Astrocyte (in vitro differentiated cells and primary cell): ENCODE results near the gene GNA15. TPM values are rescaled to one million over a fixed set of nuclear protein-coding genes. Genes with fewer than 3 reads are reported as not detected.

Source experiments
- DNase-seq: peaks from one replicate; pipeline ENCODE4 v3.0.0-alpha.2; 2010; ENCODE audit warnings: low read depth
- FAIRE-seq: peaks from 2 replicates; lab custom pipeline; 2011; peaks lifted over from hg19 to GRCh38; lab: Jason Lieb, UNC
- H2AFZ ChIP-seq: 2 replicates; pipeline ENCODE4 v1.6.0; 2012; ENCODE audit warnings: low read depth, low read length, inconsistent platforms
- H3K27ac ChIP-seq: 2 replicates; pipeline ENCODE4 v1.5.1; 2011; ENCODE audit warnings: low read depth, low read length, inconsistent platforms
- H3K27me3 ChIP-seq: 2 replicates; pipeline ENCODE4 v1.6.0; 2011; ENCODE audit warnings: low read length, inconsistent platforms; ENCODE audit not compliant: insufficient read depth
- H3K36me3 ChIP-seq: 2 replicates; pipeline ENCODE4 v1.5.1; 2011; ENCODE audit warnings: low read length, inconsistent platforms; ENCODE audit not compliant: insufficient read depth
- H3K4me1 ChIP-seq: 2 replicates; pipeline ENCODE4 v1.5.1; 2011; ENCODE audit warnings: low read length, inconsistent platforms; ENCODE audit not compliant: insufficient read depth
- H3K4me2 ChIP-seq: 2 replicates; pipeline ENCODE4 v1.6.0; 2012; ENCODE audit warnings: low read length, inconsistent platforms
- H3K4me3 ChIP-seq: 2 replicates; pipeline ENCODE4 v1.5.1; 2011; ENCODE audit warnings: low read depth, mild to moderate bottlenecking, low read length, inconsistent platforms; ENCODE audit not compliant: insufficient read depth
- H3K79me2 ChIP-seq: 2 replicates; pipeline ENCODE4 v1.6.0; 2012; ENCODE audit warnings: mild to moderate bottlenecking, low read length, inconsistent platforms; ENCODE audit not compliant: insufficient read depth
- H3K9ac ChIP-seq: 2 replicates; pipeline ENCODE4 v1.6.0; 2012; ENCODE audit warnings: mild to moderate bottlenecking, low read length, inconsistent platforms
- H3K9me3 ChIP-seq: 2 replicates; pipeline ENCODE4 v1.5.1; 2012; ENCODE audit warnings: low read depth, mild to moderate bottlenecking, low read length, inconsistent platforms; ENCODE audit not compliant: insufficient read depth
- H4K20me1 ChIP-seq: 2 replicates; pipeline ENCODE4 v1.6.0; 2012; ENCODE audit warnings: low read length, inconsistent platforms; ENCODE audit not compliant: insufficient read depth
- H3K27ac Mint-ChIP-seq: one replicate; pipeline ENCODE4 v1.8.0; 2021; ENCODE audit warnings: mild to moderate bottlenecking, mixed read lengths; ENCODE audit not compliant: unreplicated experiment
- H3K27me3 Mint-ChIP-seq: one replicate; pipeline ENCODE4 v1.8.0; 2021; ENCODE audit warnings: low read depth, mixed read lengths; ENCODE audit not compliant: unreplicated experiment
- H3K36me3 Mint-ChIP-seq: one replicate; pipeline ENCODE4 v1.8.0; 2021; ENCODE audit warnings: low read depth, mixed read lengths; ENCODE audit not compliant: unreplicated experiment
- H3K4me1 Mint-ChIP-seq: one replicate; pipeline ENCODE4 v1.8.0; 2021; ENCODE audit warnings: low read depth, mixed read lengths; ENCODE audit not compliant: unreplicated experiment
- H3K4me3 Mint-ChIP-seq: one replicate; pipeline ENCODE4 v1.8.0; 2021; ENCODE audit warnings: mild to moderate bottlenecking, moderate library complexity, mixed read lengths; ENCODE audit not compliant: unreplicated experiment
- H3K9me3 Mint-ChIP-seq: one replicate; pipeline ENCODE4 v1.8.0; 2021; ENCODE audit warnings: mild to moderate bottlenecking, mixed read lengths; ENCODE audit not compliant: unreplicated experiment
- EZH2 ChIP-seq: IDR thresholded peaks from 2 replicates; pipeline ENCODE4 v1.6.1; 2012; ENCODE audit warnings: mild to moderate bottlenecking, low read length, inconsistent platforms; ENCODE audit not compliant: insufficient read depth
- total RNA-seq: library from RNA; stranded (reverse); gene quantifications from 2 replicates; pipeline ENCODE4 v1.2.1, GENCODE V29; 2021
- TF ChIP-seq, protein P1 (sequence below): IDR thresholded peaks from 2 replicates; pipeline ENCODE4 v1.5.1; 2011; ENCODE audit warnings: low read depth, mild to moderate bottlenecking, inconsistent platforms, low read length, moderate library complexity; ENCODE audit not compliant: insufficient read depth

Gene GNA15
- total RNA-seq, 1 donor from 2014 or later = not detected

DNA sequence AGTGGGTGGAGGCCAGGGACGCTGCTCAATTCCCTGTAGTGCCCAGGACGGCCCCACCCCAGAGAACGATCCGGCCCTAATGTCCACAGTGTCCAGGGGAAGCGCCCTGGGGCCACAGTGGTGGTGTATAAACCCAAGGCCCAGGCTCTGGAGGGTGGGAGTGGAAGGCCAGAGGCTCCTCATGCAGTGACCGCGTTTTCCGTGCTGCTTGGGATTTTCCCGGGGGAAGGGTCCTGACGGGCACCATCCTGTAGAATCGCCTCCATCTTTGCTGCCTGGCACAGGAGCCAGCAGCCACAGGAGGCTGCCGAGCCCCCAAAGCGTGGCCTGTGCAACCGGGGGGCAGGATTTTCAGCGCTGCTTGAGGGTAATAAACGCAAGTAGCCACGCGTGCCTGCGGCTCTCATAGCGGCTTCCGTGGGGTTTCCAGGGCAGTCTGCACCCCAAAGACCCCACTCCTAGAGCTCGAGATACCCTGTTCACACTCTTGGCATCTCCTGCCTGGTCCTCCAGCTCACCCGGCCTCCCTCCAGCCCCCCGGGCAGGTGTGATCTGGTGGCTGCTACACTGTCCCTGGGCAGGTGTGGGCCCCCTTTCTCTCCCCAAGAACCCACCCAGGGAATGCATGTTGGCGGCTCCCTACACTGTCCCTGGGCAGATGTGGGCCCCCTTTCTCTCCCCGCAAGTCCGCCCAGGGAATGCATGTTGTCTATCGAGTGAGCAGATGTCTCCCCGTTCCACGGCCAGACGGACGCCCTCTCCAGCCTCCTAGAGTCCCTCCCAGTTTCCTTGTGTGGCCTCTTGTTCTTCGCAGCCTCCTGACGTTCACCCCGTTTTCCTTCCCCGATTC is 52.1 kb downstream of the GNA15 start:
- no peaks in the 10 kb centered on the region for H3K9me3 ChIP-seq
- peaks cover 12% of the 10 kb centered on the region for H3K4me1 Mint-ChIP-seq
- H3K4me1 ChIP-seq = peaks cover 8% of the 10 kb centered on the region
- H3K27ac Mint-ChIP-seq = no peak overlapping the region
- FAIRE-seq (no peak), DNase-seq (no peak)
- H4K20me1 ChIP-seq = peaks cover 48% of the 10 kb centered on the region
- no peaks in the 10 kb centered on the region for H3K27me3 Mint-ChIP-seq
- H3K27me3 ChIP-seq = no peaks in the 10 kb centered on the region
- H3K4me3 Mint-ChIP-seq = peak overlapping the region; percentile 98
- H3K9ac ChIP-seq = peak overlapping the region; percentile 89
- no peak overlapping the region for H3K27ac ChIP-seq
- no peak overlapping the region for H3K4me3 ChIP-seq
- H3K36me3 Mint-ChIP-seq = peaks cover 2% of the 10 kb centered on the region
- peaks cover 1% of the 10 kb centered on the region for H3K9me3 Mint-ChIP-seq
- no peak overlapping the region for H2AFZ ChIP-seq
- H3K4me2 ChIP-seq = peak overlapping the region; percentile 95
- TF ChIP-seq, protein P1, sequence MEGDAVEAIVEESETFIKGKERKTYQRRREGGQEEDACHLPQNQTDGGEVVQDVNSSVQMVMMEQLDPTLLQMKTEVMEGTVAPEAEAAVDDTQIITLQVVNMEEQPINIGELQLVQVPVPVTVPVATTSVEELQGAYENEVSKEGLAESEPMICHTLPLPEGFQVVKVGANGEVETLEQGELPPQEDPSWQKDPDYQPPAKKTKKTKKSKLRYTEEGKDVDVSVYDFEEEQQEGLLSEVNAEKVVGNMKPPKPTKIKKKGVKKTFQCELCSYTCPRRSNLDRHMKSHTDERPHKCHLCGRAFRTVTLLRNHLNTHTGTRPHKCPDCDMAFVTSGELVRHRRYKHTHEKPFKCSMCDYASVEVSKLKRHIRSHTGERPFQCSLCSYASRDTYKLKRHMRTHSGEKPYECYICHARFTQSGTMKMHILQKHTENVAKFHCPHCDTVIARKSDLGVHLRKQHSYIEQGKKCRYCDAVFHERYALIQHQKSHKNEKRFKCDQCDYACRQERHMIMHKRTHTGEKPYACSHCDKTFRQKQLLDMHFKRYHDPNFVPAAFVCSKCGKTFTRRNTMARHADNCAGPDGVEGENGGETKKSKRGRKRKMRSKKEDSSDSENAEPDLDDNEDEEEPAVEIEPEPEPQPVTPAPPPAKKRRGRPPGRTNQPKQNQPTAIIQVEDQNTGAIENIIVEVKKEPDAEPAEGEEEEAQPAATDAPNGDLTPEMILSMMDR = no peak
- no peak for TF ChIP-seq EZH2
- H3K36me3 ChIP-seq = no peaks in the 10 kb centered on the region
- peaks cover 70% of the 10 kb centered on the region for H3K79me2 ChIP-seq

DNA sequence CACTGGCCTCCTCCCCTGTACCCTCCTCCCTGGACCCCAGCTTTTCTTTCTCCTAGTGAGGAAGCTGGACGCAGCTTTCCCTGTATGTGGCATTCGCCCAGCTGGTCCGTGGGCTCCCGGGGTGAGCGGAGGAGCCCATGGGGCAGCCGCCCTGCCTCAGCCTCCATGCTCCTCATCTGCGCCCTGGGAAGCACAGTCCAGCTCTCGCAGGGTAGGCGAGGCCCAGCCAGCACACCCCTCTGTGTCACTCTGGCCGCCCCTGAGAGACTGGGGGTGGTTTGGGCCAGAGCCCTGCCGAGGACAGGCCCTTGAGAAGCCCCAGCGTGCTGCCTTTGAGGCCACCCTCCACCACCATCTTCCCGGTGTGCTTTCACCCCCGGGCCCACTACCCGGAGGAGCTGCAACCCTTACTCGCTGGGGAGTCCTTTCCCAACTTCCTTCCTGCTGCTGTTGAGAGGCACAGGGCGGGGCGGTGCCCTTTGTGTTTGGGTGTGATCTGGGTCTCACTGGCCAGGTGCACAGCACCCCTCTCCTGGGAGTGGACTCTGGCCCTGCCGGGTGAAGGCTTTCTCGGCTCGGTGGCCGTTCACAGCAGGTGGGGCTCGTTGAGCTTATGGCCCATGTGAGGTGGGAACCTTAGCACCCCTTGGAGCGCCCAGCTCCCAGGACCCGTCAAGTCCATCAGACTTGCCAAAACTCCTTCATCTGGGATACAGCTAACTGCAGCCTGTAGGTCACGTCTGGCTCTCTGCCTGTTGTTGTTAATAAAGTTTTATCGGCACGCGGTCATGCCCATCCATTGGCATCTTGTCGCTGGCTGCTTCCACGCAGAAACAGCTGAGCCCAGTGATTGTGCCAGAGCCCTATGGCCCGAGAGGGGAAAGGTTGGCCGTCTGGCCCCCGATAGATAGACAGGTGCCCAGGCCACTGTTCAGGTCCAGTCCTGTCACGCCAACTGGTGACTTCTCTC is 53.1 kb downstream of the GNA15 start:
- Mint-ChIP-seq H3K4me1 (peaks cover 12% of the 10 kb centered on the region), H3K27ac (no peak overlapping the region), H3K36me3 (peaks cover 2% of the 10 kb centered on the region), H3K27me3 (no peaks in the 10 kb centered on the region), H3K9me3 (peaks cover 1% of the 10 kb centered on the region), H3K4me3 (peak overlapping the region; percentile 57)
- peaks cover 78% of the 10 kb centered on the region for H3K79me2 ChIP-seq
- no peak overlapping the region for H3K4me3 ChIP-seq
- H3K9me3 ChIP-seq = no peaks in the 10 kb centered on the region
- FAIRE-seq = no peak
- peaks cover 8% of the 10 kb centered on the region for H3K4me1 ChIP-seq
- no peak overlapping the region for H2AFZ ChIP-seq
- H3K36me3 ChIP-seq = no peaks in the 10 kb centered on the region
- H3K9ac ChIP-seq = no peak overlapping the region
- no peaks in the 10 kb centered on the region for H3K27me3 ChIP-seq
- no peak for DNase-seq
- peaks cover 53% of the 10 kb centered on the region for H4K20me1 ChIP-seq
- H3K4me2 ChIP-seq = no peak overlapping the region
- TF ChIP-seq, protein P1 = no peak
- no peak for TF ChIP-seq EZH2
- no peak overlapping the region for H3K27ac ChIP-seq
